HepG2 (cell line): ENCODE results near the gene SNAPC4. TPM values are rescaled to one million over a fixed set of nuclear protein-coding genes. Genes with fewer than 3 reads are reported as not detected.

Source experiments
- PHB2 ChIP-seq: fragments of 450-650 bp; IDR thresholded peaks from 2 replicates; pipeline ENCODE4 v1.6.1; 2018; ENCODE audit not compliant: partially characterized antibody
- PRPF4 ChIP-seq: fragments of 200-400 bp; formaldehyde crosslinking; IDR thresholded peaks from 2 replicates; pipeline ENCODE4 v1.6.1; 2016; ENCODE audit warnings: low read length, low read depth; ENCODE audit not compliant: poor library complexity, severe bottlenecking
- SALL2 ChIP-seq: sonication (generic); formaldehyde crosslinking; IDR thresholded peaks from 2 replicates; pipeline ENCODE4 v1.8.1; 2023; ENCODE audit warnings: mild to moderate bottlenecking, missing genetic modification reagents, inconsistent platforms
- ZFYVE20 ChIP-seq: sonication (generic); formaldehyde crosslinking; IDR thresholded peaks from 2 replicates; pipeline ENCODE4 v1.8.0; 2023; ENCODE audit warnings: low read depth, mild to moderate bottlenecking, moderate library complexity, missing genetic modification reagents, borderline replicate concordance
- ZNF256 ChIP-seq: sonication (generic); formaldehyde crosslinking; conservative IDR thresholded peaks from 2 replicates; pipeline ENCODE4 v1.4.0; 2020; ENCODE audit warnings: missing genetic modification reagents
- ZNF282 ChIP-seq: fragments of 450-650 bp; IDR thresholded peaks from 2 replicates; pipeline ENCODE4 v1.6.1; 2018; ENCODE audit not compliant: partially characterized antibody
- ZNF546 ChIP-seq: sonication (generic); formaldehyde crosslinking; conservative IDR thresholded peaks from 2 replicates; pipeline ENCODE4 v1.8.1; 2023; ENCODE audit warnings: mild to moderate bottlenecking, missing genetic modification reagents
- ZNF556 ChIP-seq: sonication (generic); formaldehyde crosslinking; IDR thresholded peaks from 2 replicates; pipeline ENCODE4 v1.4.0; 2020; ENCODE audit warnings: mild to moderate bottlenecking, missing genetic modification reagents, borderline replicate concordance
- ZNF577 ChIP-seq: sonication (generic); formaldehyde crosslinking; IDR thresholded peaks from 2 replicates; pipeline ENCODE4 v1.4.0; 2020; ENCODE audit warnings: mild to moderate bottlenecking, low read depth, missing genetic modification reagents, borderline replicate concordance
- ZNF703 ChIP-seq: sonication (generic); formaldehyde crosslinking; IDR thresholded peaks from 2 replicates; pipeline ENCODE4 v1.5.1; 2020; ENCODE audit warnings: missing genetic modification reagents, mild to moderate bottlenecking, moderate library complexity, borderline replicate concordance
- polyA plus RNA-seq, 8 experiments: library from polyadenylated mRNA; depleted of rRNA in 3 of 8; stranded (reverse) in 7 of 8; unstranded in 1 of 8; fragments of >200 nt; fragmentation: Illumina TruSeq in 4 of 8; extraction: Trizol in 4 of 8; gene quantifications; 2 replicates each; pipeline versions ENCODE4 v1.2.1 to v1.2.3, GENCODE V29; 2011 to 2016; ENCODE audit warnings: low read depth in 4 of 8, missing spikeins in 1 of 8, mixed read lengths in 1 of 8; ENCODE audit not compliant: insufficient read depth in 1 of 8
- total RNA-seq, 5 experiments: library from RNA; depleted of rRNA; stranded (reverse); fragments of >200 nt; fragmentation: Illumina TruSeq; extraction: Trizol; gene quantifications; 2 replicates each; pipeline ENCODE4 v1.2.3, GENCODE V29; 2016; ENCODE audit warnings: low read depth in 1 of 5
- TF ChIP-seq, protein P1 (sequence below), 2 experiments: sonication (generic) in 1 of 2; formaldehyde crosslinking in 1 of 2; IDR thresholded peaks; 2 replicates each; pipeline versions ENCODE4 v1.4.0 to v1.6.1; 2016 to 2020; ENCODE audit warnings: borderline replicate concordance in 1 of 2, low read depth in 1 of 2, mild to moderate bottlenecking in 1 of 2, missing genetic modification reagents in 1 of 2
- TF ChIP-seq, protein P2 (sequence below): conservative IDR thresholded peaks from 2 replicates; pipeline ENCODE4 v1.6.1; 2018; ENCODE audit warnings: missing genetic modification reagents
- TF ChIP-seq, protein P3 (sequence below): sonication (generic); formaldehyde crosslinking; IDR thresholded peaks from 2 replicates; pipeline ENCODE4 v1.4.0; 2020; ENCODE audit warnings: missing genetic modification reagents, borderline replicate concordance
- TF ChIP-seq, protein P4 (sequence below): sonication (generic); formaldehyde crosslinking; IDR thresholded peaks from 2 replicates; pipeline ENCODE4 v1.8.0; 2022; ENCODE audit warnings: low read depth, missing genetic modification reagents
- TF ChIP-seq, protein P5 (sequence below): IDR thresholded peaks from 2 replicates; pipeline ENCODE4 v1.6.1; 2016; ENCODE audit warnings: missing biosample characterization, missing genetic modification reagents, low read depth

SNAPC4 gene
- total and polyA plus RNA-seq, 2 of the 13 experiments (the other 11 are each of a cell fraction or from before 2014, with no cell fraction given) = 2.0 to 6.0 TPM

DNA sequence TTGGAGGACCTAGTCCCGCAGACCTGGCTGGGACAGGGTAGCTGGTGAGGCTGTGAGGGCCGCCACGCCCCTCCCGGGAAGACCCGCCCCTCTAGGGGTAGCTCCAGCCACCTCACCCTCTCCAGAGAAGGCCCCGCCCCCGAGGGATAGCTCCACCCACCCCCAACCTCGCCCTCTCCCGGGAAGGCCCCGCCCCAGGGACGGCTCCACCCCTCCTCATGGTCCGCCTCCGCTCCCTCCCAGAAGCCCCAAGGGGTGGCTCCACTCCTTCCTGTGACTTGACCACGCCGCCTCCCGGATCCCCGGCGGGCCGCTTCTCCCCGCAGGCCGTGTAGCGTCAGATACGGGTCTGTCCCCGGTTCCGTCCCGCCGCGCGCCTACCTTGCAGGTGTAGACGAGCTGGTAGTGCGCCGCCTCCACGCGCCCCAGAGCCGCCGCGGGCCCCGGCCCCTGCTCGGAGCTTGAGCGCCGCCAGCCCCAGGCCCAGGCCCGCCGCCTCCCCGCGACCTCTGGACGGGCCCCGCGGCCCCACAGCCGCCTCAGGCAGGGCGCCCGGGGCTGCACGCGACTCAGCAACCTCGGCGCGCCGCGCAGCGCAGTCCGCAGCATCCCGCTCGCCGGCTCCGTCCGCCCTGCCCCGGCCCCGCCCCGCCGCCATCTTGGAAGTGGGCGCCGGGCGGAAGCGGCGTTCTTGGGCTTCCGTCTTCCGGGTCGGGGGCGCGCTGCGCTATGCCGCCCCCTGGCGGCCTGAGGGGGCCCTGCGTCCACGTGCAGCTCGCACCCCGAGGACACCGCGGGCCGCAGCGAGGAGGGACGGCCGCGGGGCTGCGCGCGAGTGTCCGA is 36.6 kb downstream of the SNAPC4 start, which contains the start of gene DNLZ (continued):
- TF ChIP-seq, protein P1, sequence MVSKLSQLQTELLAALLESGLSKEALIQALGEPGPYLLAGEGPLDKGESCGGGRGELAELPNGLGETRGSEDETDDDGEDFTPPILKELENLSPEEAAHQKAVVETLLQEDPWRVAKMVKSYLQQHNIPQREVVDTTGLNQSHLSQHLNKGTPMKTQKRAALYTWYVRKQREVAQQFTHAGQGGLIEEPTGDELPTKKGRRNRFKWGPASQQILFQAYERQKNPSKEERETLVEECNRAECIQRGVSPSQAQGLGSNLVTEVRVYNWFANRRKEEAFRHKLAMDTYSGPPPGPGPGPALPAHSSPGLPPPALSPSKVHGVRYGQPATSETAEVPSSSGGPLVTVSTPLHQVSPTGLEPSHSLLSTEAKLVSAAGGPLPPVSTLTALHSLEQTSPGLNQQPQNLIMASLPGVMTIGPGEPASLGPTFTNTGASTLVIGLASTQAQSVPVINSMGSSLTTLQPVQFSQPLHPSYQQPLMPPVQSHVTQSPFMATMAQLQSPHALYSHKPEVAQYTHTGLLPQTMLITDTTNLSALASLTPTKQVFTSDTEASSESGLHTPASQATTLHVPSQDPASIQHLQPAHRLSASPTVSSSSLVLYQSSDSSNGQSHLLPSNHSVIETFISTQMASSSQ (IDR thresholded peaks at IDR 0.05; ENCODE audit: low read depth) = no peak
- TF ChIP-seq, protein P1 (CRISPR knock-in tag; IDR thresholded peaks at IDR 0.05; ENCODE audit: borderline replicate concordance) = peak; percentile 74; the same call in 1 of the 2 replicates
- TF ChIP-seq ZNF556 (CRISPR knock-in tag) (peak; percentile 97), PHB2 (no peak), ZNF546 (CRISPR knock-in tag) (0 out of 2 replicates have a peak, but pooled peaks have one; percentile 70), ZNF256 (CRISPR knock-in tag) (no peak), ZFYVE20 (CRISPR knock-in tag) (0 out of 2 replicates have a peak, but pooled peaks have one; percentile 58), ZNF282 (no peak), ZNF577 (CRISPR knock-in tag) (0 out of 2 replicates have a peak, but pooled peaks have one; percentile 28), ZNF703 (CRISPR knock-in tag) (peak; percentile 77; the same call in 1 of the 2 replicates), PRPF4 (no peak), SALL2 (peak; percentile 82; the same call in 1 of the 2 replicates)
- TF ChIP-seq, protein P2, sequence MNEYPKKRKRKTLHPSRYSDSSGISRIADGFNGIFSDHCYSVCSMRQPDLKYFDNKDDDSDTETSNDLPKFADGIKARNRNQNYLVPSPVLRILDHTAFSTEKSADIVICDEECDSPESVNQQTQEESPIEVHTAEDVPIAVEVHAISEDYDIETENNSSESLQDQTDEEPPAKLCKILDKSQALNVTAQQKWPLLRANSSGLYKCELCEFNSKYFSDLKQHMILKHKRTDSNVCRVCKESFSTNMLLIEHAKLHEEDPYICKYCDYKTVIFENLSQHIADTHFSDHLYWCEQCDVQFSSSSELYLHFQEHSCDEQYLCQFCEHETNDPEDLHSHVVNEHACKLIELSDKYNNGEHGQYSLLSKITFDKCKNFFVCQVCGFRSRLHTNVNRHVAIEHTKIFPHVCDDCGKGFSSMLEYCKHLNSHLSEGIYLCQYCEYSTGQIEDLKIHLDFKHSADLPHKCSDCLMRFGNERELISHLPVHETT (CRISPR knock-in tag) = peak; percentile 65; the same call in 1 of the 2 replicates
- TF ChIP-seq, protein P3, sequence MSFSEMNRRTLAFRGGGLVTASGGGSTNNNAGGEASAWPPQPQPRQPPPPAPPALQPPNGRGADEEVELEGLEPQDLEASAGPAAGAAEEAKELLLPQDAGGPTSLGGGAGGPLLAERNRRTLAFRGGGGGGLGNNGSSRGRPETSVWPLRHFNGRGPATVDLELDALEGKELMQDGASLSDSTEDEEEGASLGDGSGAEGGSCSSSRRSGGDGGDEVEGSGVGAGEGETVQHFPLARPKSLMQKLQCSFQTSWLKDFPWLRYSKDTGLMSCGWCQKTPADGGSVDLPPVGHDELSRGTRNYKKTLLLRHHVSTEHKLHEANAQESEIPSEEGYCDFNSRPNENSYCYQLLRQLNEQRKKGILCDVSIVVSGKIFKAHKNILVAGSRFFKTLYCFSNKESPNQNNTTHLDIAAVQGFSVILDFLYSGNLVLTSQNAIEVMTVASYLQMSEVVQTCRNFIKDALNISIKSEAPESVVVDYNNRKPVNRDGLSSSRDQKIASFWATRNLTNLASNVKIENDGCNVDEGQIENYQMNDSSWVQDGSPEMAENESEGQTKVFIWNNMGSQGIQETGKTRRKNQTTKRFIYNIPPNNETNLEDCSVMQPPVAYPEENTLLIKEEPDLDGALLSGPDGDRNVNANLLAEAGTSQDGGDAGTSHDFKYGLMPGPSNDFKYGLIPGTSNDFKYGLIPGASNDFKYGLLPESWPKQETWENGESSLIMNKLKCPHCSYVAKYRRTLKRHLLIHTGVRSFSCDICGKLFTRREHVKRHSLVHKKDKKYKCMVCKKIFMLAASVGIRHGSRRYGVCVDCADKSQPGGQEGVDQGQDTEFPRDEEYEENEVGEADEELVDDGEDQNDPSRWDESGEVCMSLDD (CRISPR knock-in tag) = 0 out of 2 replicates have a peak, but pooled peaks have one; percentile 51
- TF ChIP-seq, protein P4, sequence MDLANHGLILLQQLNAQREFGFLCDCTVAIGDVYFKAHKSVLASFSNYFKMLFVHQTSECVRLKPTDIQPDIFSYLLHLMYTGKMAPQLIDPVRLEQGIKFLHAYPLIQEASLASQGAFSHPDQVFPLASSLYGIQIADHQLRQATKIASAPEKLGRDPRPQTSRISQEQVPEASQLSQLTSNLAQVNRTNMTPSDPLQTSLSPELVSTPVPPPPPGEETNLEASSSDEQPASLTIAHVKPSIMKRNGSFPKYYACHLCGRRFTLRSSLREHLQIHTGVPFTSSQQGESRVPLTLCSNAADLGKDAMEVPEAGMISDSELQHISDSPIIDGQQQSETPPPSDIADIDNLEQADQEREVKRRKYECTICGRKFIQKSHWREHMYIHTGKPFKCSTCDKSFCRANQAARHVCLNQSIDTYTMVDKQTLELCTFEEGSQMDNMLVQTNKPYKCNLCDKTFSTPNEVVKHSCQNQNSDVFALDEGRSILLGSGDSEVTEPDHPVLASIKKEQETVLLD (CRISPR knock-in tag) = peak; percentile 84
- TF ChIP-seq, protein P5, sequence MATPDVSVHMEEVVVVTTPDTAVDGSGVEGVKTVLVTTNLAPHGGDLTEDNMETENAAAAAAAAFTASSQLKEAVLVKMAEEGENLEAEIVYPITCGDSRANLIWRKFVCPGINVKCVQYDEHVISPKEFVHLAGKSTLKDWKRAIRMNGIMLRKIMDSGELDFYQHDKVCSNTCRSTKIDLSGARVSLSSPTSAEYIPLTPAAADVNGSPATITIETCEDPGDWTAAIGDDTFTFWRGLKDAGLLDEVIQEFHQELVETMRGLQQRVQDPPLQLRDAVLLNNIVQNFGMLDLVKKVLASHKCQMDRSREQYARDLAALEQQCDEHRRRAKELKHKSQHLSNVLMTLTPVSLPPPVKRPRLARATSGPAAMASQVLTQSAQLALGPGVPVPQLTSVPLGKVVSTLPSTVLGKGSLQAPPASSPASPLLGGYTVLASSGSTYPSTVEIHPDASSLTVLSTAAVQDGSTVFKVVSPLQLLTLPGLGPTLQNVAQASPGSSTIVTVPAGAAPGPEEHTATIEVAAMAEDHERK (CRISPR knock-in tag) = no peak
